Activated CD4-positive, CD25-positive, alpha-beta regulatory T cell treated with anti-CD3 and anti-CD28 coated beads, Interleukin-2, amount 50 U/mL, for 24 hours (primary cell): Measurements from ENCODE around the gene NUP88.

ENCODE experiments used
- ATAC-seq, 2 donors: fragments of 150-1000 bp; cut with Tn5 transposase; one replicate each; pipeline ENCODE4 v1.10.0; 2021; ENCODE audit warnings: mild to moderate bottlenecking in 1 of 2, moderate library complexity in 1 of 2

The NUP88 gene

GRCh38 chr17:5418858-5419355 lies 555 bp downstream of the NUP88 start:
- peak; percentile 42 to 45 for ATAC-seq

- ATAC-seq: no peak
These were observed 2.6 kb downstream of the NUP88 start for GRCh38 chr17:5416901-5417300.

- ATAC-seq: peak; percentile 87 to 90
These were observed 5.8 kb downstream of the NUP88 start for GRCh38 chr17:5413682-5414081.

- no peak for ATAC-seq
These were observed 8.7 kb downstream of the NUP88 start for GRCh38 chr17:5410594-5411272.

- no peak for ATAC-seq
These were observed 11.3 kb downstream of the NUP88 start for GRCh38 chr17:5408186-5408585.

- ATAC-seq: no peak
These were observed 14.1 kb downstream of the NUP88 start for GRCh38 chr17:5405400-5405799.

GRCh38 chr17:5399767-5400166 lies 19.7 kb downstream of the NUP88 start:
- no peak for ATAC-seq

- ATAC-seq: peak; percentile 27 to 44
These were observed 22.9 kb downstream of the NUP88 start for GRCh38 chr17:5396612-5397011.

- no peak for ATAC-seq
These were observed 27.8 kb downstream of the NUP88 start for GRCh38 chr17:5391678-5392077.

GRCh38 chr17:5381542-5381941 lies 37.9 kb downstream of the NUP88 start:
- ATAC-seq: no peak

- no peak for ATAC-seq
These were observed 38.8 kb downstream of the NUP88 start for GRCh38 chr17:5380491-5381135.

GRCh38 chr17:5379351-5380107 lies 39.9 kb downstream of the NUP88 start:
- no peak for ATAC-seq

GRCh38 chr17:5378566-5379207 lies 40.8 kb downstream of the NUP88 start:
- ATAC-seq: no peak

GRCh38 chr17:5373112-5373511 lies 46.4 kb downstream of the NUP88 start:
- ATAC-seq: no peak

GRCh38 chr17:5370411-5370810 lies 49.1 kb downstream of the NUP88 start:
- ATAC-seq: no peak

- no peak for ATAC-seq
These were observed 53.6 kb downstream of the NUP88 start for GRCh38 chr17:5365831-5366230.

- no peak for ATAC-seq
These were observed 54.8 kb downstream of the NUP88 start for GRCh38 chr17:5364696-5365095.

GRCh38 chr17:5364156-5364555 lies 55.3 kb downstream of the NUP88 start:
- ATAC-seq: no peak

- ATAC-seq: no peak
These were observed 57.2 kb downstream of the NUP88 start for GRCh38 chr17:5362162-5362811.

- ATAC-seq: no peak
These were observed 58.0 kb downstream of the NUP88 start for GRCh38 chr17:5361426-5361825.

GRCh38 chr17:5355421-5356129 lies 63.9 kb downstream of the NUP88 start:
- no peak for ATAC-seq

GRCh38 chr17:5354886-5355415 lies 64.5 kb downstream of the NUP88 start:
- ATAC-seq: no peak
